ENCODE data around the gene ALDH1L1.
"Not testable (repeated sequence)": the region's sequence is repeated elsewhere in the genome, so short reads cannot be mapped to it uniquely, and the experiment has no call there.

Gene ALDH1L1

GRCh38 chr3:126082362-126083137, 97.8 kb downstream of the ALDH1L1 start:
- no peak for DNase-seq (ENCODE audit: low read depth)

GRCh38 chr3:126081618-126082361, 98.6 kb downstream of the ALDH1L1 start:
- no peak for DNase-seq (ENCODE audit: low read depth)

GRCh38 chr3:126080970-126081369, 99.4 kb downstream of the ALDH1L1 start:
- DNase-seq (ENCODE audit: low read depth): no peak

- DNase-seq (ENCODE audit: low read depth): no peak
Measured at GRCh38 chr3:126078866-126079265, 101.5 kb downstream of the ALDH1L1 start.

- DNase-seq (ENCODE audit: low read depth): no peak
Measured at GRCh38 chr3:126077754-126078153, 102.6 kb downstream of the ALDH1L1 start.

GRCh38 chr3:126076140-126076539, 104.2 kb downstream of the ALDH1L1 start:
- DNase-seq (ENCODE audit: low read depth): no peak

GRCh38 chr3:126070146-126070545, 110.2 kb downstream of the ALDH1L1 start:
- DNase-seq (ENCODE audit: low read depth): no peak

- no peak for DNase-seq (ENCODE audit: low read depth)
Measured at GRCh38 chr3:126067959-126068358, 112.4 kb downstream of the ALDH1L1 start.

GRCh38 chr3:126066676-126067075, 113.7 kb downstream of the ALDH1L1 start:
- not testable (repeated sequence) for DNase-seq (ENCODE audit: low read depth)

- no peak for DNase-seq (ENCODE audit: low read depth)
Measured at GRCh38 chr3:126065876-126066275, 114.5 kb downstream of the ALDH1L1 start.

GRCh38 chr3:126064627-126065258, 115.6 kb downstream of the ALDH1L1 start:
- no peak for DNase-seq (ENCODE audit: low read depth)

- no peak for DNase-seq (ENCODE audit: low read depth)
Measured at GRCh38 chr3:126063358-126063965, 116.9 kb downstream of the ALDH1L1 start.

- no peak for DNase-seq (ENCODE audit: low read depth)
Measured at GRCh38 chr3:126061301-126062032, 118.9 kb downstream of the ALDH1L1 start.

GRCh38 chr3:126060613-126061145, 119.7 kb downstream of the ALDH1L1 start:
- DNase-seq (ENCODE audit: low read depth): no peak

- DNase-seq (ENCODE audit: low read depth): no peak
Measured at GRCh38 chr3:126058666-126059065, 121.7 kb downstream of the ALDH1L1 start.

GRCh38 chr3:126057936-126058335, 122.5 kb downstream of the ALDH1L1 start:
- no peak for DNase-seq (ENCODE audit: low read depth)

- DNase-seq (ENCODE audit: low read depth): no peak
Measured at GRCh38 chr3:126057501-126057819, 122.9 kb downstream of the ALDH1L1 start.

GRCh38 chr3:126056681-126057500, 123.5 kb downstream of the ALDH1L1 start:
- no peak for DNase-seq (ENCODE audit: low read depth)

GRCh38 chr3:126056088-126056487, 124.3 kb downstream of the ALDH1L1 start:
- no peak for DNase-seq (ENCODE audit: low read depth)

GRCh38 chr3:126054870-126055269, 125.5 kb downstream of the ALDH1L1 start:
- DNase-seq (ENCODE audit: low read depth): no peak
